ENCODE data around the gene PLBD2. TPM values are rescaled to one million over a fixed set of nuclear protein-coding genes. Genes with fewer than 3 reads are reported as not detected.

PLBD2 gene
- total and polyA plus RNA-seq, 2 donors (not counting 1 experiment from before 2014, with no cell fraction given): 11.9 to 35.5 TPM

GRCh38 chr12:113370923-113371682 is 12.7 kb downstream of the PLBD2 start:
- no peaks in the 10 kb centered on the region for H3K27me3 ChIP-seq (ENCODE audit: control insufficient read depth, insufficient read depth, low read length)
- H3K4me2 ChIP-seq (ENCODE audit: extremely low read depth, insufficient read depth, low read length): no peak overlapping the region
- H2AFZ ChIP-seq (ENCODE audit: low read length): no peak overlapping the region
- H3K36me3 ChIP-seq (ENCODE audit: control insufficient read depth, insufficient read depth, low read length): peaks cover 8% of the 10 kb centered on the region
- no peak for TF ChIP-seq EZH2 (IDR thresholded peaks at IDR 0.05; ENCODE audit: low read length, missing control alignments)
- no peak for TF ChIP-seq CTCF (conservative IDR thresholded peaks at IDR 0.05 in 1 of 2, IDR thresholded peaks at IDR 0.05 in 1 of 2; ENCODE audit: low read depth in 1 of 2, low read length in 2 of 2)
- H3K4me3 ChIP-seq (replicated peaks in 1 of 4; ENCODE audit: control extremely low read depth in 1 of 4, insufficient read depth in 1 of 4, low read depth in 3 of 4, low read length in 4 of 4): no peak overlapping the region
- no peak overlapping the region for H3K27ac ChIP-seq (ENCODE audit: insufficient read depth, low read length)
- no peaks in the 10 kb centered on the region for H3K9me3 ChIP-seq (ENCODE audit: control insufficient read depth, insufficient read depth, low read depth, low read length)
- H3K9ac ChIP-seq (ENCODE audit: insufficient read depth, low read length): no peak overlapping the region
- no peaks in the 10 kb centered on the region for H4K20me1 ChIP-seq (ENCODE audit: control insufficient read depth, extremely low read depth, insufficient read depth, low read length)
- H3K4me1 ChIP-seq (ENCODE audit: control insufficient read depth, extremely low read depth, insufficient read depth, low read length): no peaks in the 10 kb centered on the region
- H3K79me2 ChIP-seq (ENCODE audit: control insufficient read depth, insufficient read depth, low read length): no peaks in the 10 kb centered on the region
- DNase-seq (ENCODE audit: low read depth in 2 of 2): no peak

GRCh38 chr12:113371808-113372207 is 13.4 kb downstream of the PLBD2 start:
- Histone ChIP-seq H3K9me3 (ENCODE audit: control insufficient read depth, insufficient read depth, low read depth, low read length) (no peaks in the 10 kb centered on the region), H3K36me3 (ENCODE audit: control insufficient read depth, insufficient read depth, low read length) (peaks cover 8% of the 10 kb centered on the region), H3K79me2 (ENCODE audit: control insufficient read depth, insufficient read depth, low read length) (no peaks in the 10 kb centered on the region), H4K20me1 (ENCODE audit: control insufficient read depth, extremely low read depth, insufficient read depth, low read length) (no peaks in the 10 kb centered on the region), H3K4me3 (replicated peaks in 1 of 4; ENCODE audit: control extremely low read depth in 1 of 4, insufficient read depth in 1 of 4, low read depth in 3 of 4, low read length in 4 of 4) (no peak overlapping the region), H2AFZ (ENCODE audit: low read length) (no peak overlapping the region), H3K9ac (ENCODE audit: insufficient read depth, low read length) (no peak overlapping the region), H3K27me3 (ENCODE audit: control insufficient read depth, insufficient read depth, low read length) (no peaks in the 10 kb centered on the region), H3K27ac (ENCODE audit: insufficient read depth, low read length) (no peak overlapping the region), H3K4me2 (ENCODE audit: extremely low read depth, insufficient read depth, low read length) (no peak overlapping the region), H3K4me1 (ENCODE audit: control insufficient read depth, extremely low read depth, insufficient read depth, low read length) (no peaks in the 10 kb centered on the region)
- DNase-seq (ENCODE audit: low read depth in 2 of 2): no peak
- TF ChIP-seq EZH2 (IDR thresholded peaks at IDR 0.05; ENCODE audit: low read length, missing control alignments) (no peak), CTCF (conservative IDR thresholded peaks at IDR 0.05 in 1 of 2, IDR thresholded peaks at IDR 0.05 in 1 of 2; ENCODE audit: low read depth in 1 of 2, low read length in 2 of 2) (no peak)

- peaks cover 9% of the 10 kb centered on the region for H3K36me3 ChIP-seq (ENCODE audit: control insufficient read depth, insufficient read depth, low read length)
- no peaks in the 10 kb centered on the region for H3K9me3 ChIP-seq (ENCODE audit: control insufficient read depth, insufficient read depth, low read depth, low read length)
- TF ChIP-seq CTCF (conservative IDR thresholded peaks at IDR 0.05 in 1 of 2, IDR thresholded peaks at IDR 0.05 in 1 of 2; ENCODE audit: low read depth in 1 of 2, low read length in 2 of 2) (no peak), EZH2 (IDR thresholded peaks at IDR 0.05; ENCODE audit: low read length, missing control alignments) (no peak)
- H4K20me1 ChIP-seq (ENCODE audit: control insufficient read depth, extremely low read depth, insufficient read depth, low read length): no peaks in the 10 kb centered on the region
- DNase-seq (ENCODE audit: low read depth in 2 of 2): no peak
- no peaks in the 10 kb centered on the region for H3K4me1 ChIP-seq (ENCODE audit: control insufficient read depth, extremely low read depth, insufficient read depth, low read length)
- no peak overlapping the region for H3K4me3 ChIP-seq (replicated peaks in 1 of 4; ENCODE audit: control extremely low read depth in 1 of 4, insufficient read depth in 1 of 4, low read depth in 3 of 4, low read length in 4 of 4)
- H3K9ac ChIP-seq (ENCODE audit: insufficient read depth, low read length): no peak overlapping the region
- H2AFZ ChIP-seq (ENCODE audit: low read length): no peak overlapping the region
- H3K27me3 ChIP-seq (ENCODE audit: control insufficient read depth, insufficient read depth, low read length): no peaks in the 10 kb centered on the region
- no peaks in the 10 kb centered on the region for H3K79me2 ChIP-seq (ENCODE audit: control insufficient read depth, insufficient read depth, low read length)
- H3K27ac ChIP-seq (ENCODE audit: insufficient read depth, low read length): no peak overlapping the region
- H3K4me2 ChIP-seq (ENCODE audit: extremely low read depth, insufficient read depth, low read length): no peak overlapping the region
These were observed 14.0 kb downstream of the PLBD2 start for GRCh38 chr12:113372371-113372770.
